Measurements from ENCODE around the gene SPRYD3.

Gene SPRYD3

DNA sequence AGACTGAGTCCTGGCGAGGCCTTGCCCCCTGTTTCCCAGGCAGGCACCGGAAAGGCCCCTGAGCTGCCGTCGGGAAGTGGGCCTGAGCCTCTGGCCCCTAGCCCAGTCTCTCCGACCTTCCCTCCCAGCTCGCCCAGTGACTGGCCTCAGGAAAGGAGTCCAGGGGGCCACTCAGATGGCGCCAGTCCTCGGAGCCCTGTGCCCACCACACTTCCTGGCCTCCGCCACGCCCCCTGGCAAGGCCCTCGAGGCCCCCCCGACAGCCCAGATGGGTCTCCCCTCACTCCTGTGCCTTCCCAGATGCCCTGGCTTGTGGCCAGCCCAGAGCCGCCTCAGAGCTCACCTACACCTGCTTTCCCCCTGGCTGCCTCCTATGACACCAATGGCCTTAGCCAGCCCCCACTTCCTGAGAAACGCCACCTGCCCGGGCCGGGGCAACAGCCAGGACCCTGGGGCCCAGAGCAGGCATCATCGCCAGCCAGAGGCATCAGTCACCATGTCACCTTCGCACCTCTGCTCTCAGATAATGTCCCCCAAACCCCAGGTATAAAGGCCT lies 18.4 kb downstream of the SPRYD3 start:
- TF ChIP-seq, protein P1, sequence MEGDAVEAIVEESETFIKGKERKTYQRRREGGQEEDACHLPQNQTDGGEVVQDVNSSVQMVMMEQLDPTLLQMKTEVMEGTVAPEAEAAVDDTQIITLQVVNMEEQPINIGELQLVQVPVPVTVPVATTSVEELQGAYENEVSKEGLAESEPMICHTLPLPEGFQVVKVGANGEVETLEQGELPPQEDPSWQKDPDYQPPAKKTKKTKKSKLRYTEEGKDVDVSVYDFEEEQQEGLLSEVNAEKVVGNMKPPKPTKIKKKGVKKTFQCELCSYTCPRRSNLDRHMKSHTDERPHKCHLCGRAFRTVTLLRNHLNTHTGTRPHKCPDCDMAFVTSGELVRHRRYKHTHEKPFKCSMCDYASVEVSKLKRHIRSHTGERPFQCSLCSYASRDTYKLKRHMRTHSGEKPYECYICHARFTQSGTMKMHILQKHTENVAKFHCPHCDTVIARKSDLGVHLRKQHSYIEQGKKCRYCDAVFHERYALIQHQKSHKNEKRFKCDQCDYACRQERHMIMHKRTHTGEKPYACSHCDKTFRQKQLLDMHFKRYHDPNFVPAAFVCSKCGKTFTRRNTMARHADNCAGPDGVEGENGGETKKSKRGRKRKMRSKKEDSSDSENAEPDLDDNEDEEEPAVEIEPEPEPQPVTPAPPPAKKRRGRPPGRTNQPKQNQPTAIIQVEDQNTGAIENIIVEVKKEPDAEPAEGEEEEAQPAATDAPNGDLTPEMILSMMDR (IDR thresholded peaks at IDR 0.05; ENCODE audit: control insufficient read depth, insufficient read depth, low read depth, low read length, missing control alignments), result no peak
- DNase-seq (ENCODE audit: low read depth), result no peak
- H3K4me3 ChIP-seq (ENCODE audit: control insufficient read depth, low read depth, low read length), result no peak overlapping the region

DNA sequence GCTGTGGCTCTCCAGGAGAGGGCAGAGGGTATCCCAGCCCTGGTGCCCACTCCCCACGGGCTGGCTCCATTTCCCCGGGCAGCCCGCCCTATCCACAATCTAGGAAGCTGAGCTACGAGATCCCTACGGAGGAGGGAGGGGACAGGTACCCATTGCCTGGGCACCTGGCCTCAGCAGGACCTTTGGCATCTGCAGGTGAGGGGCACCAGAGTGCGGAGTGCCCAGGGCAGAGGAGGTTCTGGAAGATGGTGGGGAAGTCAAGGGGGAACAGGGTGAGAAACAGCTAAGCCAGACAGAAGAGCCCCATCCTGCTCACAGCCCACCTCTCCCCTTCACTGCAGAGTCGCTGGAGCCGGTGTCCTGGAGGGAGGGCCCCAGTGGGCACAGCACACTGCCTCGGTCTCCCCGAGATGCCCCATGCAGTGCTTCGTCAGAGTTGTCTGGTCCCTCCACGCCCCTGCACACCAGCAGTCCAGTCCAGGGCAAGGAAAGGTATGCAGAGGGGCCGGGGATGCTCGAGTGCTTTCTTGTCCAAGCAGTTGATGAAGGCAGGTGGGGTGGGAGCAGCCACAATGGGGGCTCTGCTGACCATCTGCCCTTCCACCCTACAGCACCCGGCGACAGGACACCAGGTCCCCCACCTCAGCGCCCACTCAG lies 19.0 kb downstream of the SPRYD3 start:
- no peak overlapping the region for H3K4me3 ChIP-seq (ENCODE audit: control insufficient read depth, low read depth, low read length)
- TF ChIP-seq, protein P1 (IDR thresholded peaks at IDR 0.05; ENCODE audit: control insufficient read depth, insufficient read depth, low read depth, low read length, missing control alignments), result no peak
- no peak for DNase-seq (ENCODE audit: low read depth)

DNA sequence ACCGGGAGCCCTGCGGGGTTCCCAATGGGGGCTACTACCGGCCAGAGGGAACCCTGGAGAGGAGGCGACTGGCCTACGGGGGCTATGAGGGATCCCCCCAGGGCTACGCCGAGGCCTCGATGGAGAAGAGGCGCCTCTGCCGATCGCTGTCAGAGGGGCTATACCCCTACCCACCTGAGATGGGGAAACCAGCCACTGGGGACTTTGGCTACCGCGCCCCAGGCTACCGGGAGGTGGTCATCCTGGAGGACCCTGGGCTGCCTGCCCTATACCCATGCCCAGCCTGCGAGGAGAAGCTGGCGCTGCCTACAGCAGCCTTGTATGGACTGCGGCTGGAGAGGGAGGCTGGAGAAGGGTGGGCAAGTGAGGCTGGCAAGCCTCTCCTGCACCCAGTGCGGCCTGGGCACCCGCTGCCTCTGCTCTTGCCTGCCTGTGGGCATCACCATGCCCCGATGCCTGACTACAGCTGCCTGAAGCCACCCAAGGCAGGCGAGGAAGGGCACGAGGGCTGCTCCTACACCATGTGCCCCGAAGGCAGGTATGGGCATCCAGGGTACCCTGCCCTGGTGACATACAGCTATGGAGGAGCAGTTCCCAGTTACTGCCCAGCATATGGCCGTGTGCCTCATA lies 19.6 kb downstream of the SPRYD3 start:
- no peak overlapping the region for H3K4me3 ChIP-seq (ENCODE audit: control insufficient read depth, low read depth, low read length)
- TF ChIP-seq, protein P1 (IDR thresholded peaks at IDR 0.05; ENCODE audit: control insufficient read depth, insufficient read depth, low read depth, low read length, missing control alignments), result no peak
- DNase-seq (ENCODE audit: low read depth), result no peak

DNA sequence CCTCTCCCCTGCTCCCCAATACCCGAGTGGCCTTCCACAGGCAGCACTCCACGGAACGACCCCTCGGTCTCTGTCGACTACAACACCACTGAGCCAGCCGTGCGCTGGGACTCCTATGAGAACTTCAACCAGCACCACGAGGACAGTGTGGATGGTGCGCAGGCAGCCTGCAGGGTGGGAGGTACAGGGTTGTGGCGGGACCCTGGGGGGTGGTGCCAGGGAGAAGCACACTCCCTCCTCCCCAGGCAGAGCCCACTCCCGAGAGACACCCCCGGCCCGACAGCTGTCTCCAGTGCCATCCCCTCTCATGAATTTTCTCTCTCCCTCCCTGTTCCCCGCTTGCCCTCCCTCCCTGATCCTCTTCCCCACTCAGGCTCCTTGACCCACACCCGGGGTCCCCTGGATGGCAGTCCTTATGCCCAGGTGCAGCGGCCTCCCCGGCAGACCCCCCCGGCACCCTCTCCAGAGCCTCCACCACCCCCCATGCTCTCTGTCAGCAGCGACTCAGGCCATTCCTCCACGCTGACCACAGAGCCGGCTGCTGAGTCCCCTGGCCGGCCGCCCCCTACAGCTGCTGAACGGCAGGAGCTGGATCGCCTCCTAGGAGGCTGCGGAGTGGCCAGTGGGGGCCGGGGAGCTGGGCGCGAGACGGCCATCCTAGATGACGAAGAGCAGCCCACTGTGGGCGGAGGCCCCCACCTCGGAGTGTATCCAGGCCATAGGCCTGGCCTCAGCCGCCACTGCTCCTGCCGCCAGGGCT lies 20.3 kb downstream of the SPRYD3 start:
- no peak overlapping the region for H3K4me3 ChIP-seq (ENCODE audit: control insufficient read depth, low read depth, low read length)
- no peak for DNase-seq (ENCODE audit: low read depth)
- TF ChIP-seq, protein P1 (IDR thresholded peaks at IDR 0.05; ENCODE audit: control insufficient read depth, insufficient read depth, low read depth, low read length, missing control alignments), result no peak

DNA sequence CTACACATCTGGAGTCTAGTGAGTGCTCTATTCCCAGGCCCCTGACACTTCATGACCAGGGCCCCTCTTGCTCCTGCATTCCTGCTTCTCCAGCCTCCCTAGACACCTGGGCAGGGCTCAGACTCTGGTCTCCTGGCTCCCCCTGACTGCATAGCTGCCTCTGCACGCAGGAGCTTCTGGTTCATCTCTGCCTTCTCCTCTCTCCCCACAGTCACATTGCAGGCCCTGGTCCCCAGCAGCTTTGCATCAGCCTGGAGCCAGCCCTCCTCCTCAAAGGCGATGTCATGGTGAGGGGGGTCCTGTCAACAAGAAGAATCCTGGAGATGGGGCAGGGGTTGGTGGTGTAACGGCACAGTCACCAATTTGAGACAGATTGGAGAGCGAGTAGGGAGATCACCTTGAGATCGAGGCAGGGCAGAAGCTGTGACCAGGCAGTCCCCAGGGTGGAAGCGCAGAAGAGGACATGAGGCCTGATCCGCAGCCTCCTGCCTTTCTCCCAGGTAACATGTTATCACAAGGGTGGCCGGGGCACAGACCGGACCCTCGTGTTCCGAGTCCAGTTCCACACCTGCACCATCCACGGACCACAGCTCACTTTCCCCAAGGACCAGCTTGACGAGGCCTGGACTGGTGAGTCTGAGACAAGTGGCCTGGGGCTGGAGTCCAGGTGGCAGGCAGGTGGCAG lies 21.2 kb downstream of the SPRYD3 start:
- TF ChIP-seq, protein P1 (IDR thresholded peaks at IDR 0.05; ENCODE audit: control insufficient read depth, insufficient read depth, low read depth, low read length, missing control alignments), result no peak
- no peak for DNase-seq (ENCODE audit: low read depth)
- H3K4me3 ChIP-seq (ENCODE audit: control insufficient read depth, low read depth, low read length), result no peak overlapping the region

DNA sequence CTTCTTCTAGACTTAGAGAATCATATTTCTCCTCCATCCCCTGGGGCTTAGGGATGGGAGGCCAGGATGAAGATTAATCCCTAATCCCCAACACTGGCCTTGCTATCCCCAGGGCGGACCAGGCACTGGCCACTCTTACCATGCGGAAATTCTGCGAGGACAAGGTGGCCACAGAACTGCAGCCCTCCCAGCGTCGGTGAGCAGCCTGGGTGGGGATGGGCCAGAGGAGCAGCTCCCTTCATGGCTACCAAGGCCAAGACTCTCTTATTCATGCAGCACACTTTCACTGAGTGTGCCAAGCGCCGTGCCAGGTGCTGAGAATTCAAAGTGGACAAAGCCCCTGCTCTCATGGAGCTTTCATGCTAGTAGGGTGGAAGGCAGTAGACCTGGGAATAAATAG lies 22.3 kb downstream of the SPRYD3 start:
- DNase-seq (ENCODE audit: low read depth), result no peak
- TF ChIP-seq, protein P1 (IDR thresholded peaks at IDR 0.05; ENCODE audit: control insufficient read depth, insufficient read depth, low read depth, low read length, missing control alignments), result no peak
- H3K4me3 ChIP-seq (ENCODE audit: control insufficient read depth, low read depth, low read length), result no peak overlapping the region

Measured in AG09309 (cell line).